ENCODE results near the gene PLEKHD1. TPM values are rescaled to one million over a fixed set of nuclear protein-coding genes. Genes with fewer than 3 reads are reported as not detected.

PLEKHD1 gene
- total RNA-seq, 1 experiment from 2014 or later, result 1.2 TPM

- Histone ChIP-seq H3K27ac (ENCODE audit: low read depth, low read length) (no peak overlapping the region), H3K79me2 (ENCODE audit: insufficient read depth, low read length) (no peaks in the 10 kb centered on the region), H3K4me1 (ENCODE audit: control insufficient read depth in 1 of 2, insufficient read depth in 2 of 2, low read length in 2 of 2) (no peaks in the 10 kb centered on the region), H4K20me1 (ENCODE audit: insufficient read depth) (no peaks in the 10 kb centered on the region), H3K9me2 (ENCODE audit: insufficient read depth) (no peaks in the 10 kb centered on the region), H3K36me3 (ENCODE audit: control insufficient read depth in 1 of 2, insufficient read depth in 2 of 2, low read length in 2 of 2) (no peaks in the 10 kb centered on the region), H3K4me2 (ENCODE audit: low read length) (no peak overlapping the region), H2AFZ (ENCODE audit: low read depth, low read length, poor library complexity, severe bottlenecking) (peak overlapping the region; percentile 12), H3K9ac (ENCODE audit: low read length) (no peak overlapping the region), H3K9me3 (ENCODE audit: control insufficient read depth in 1 of 2, insufficient read depth in 1 of 2, low read depth in 1 of 2, low read length in 2 of 2) (no peaks in the 10 kb centered on the region), H3K27me3 (ENCODE audit: insufficient read depth, low read length) (no peaks in the 10 kb centered on the region), H3K4me3 (replicated peaks in 1 of 2; ENCODE audit: low read depth in 1 of 2, low read length in 2 of 2) (no peak overlapping the region)
- BruUV-seq (replicated peaks), result no TSS peak
- CTCF ChIA-PET, result interaction anchor here (0.7 to 2.8 kb wide), 7 partner anchors 8 to 228 kb away, joined by 3 to 10 read pairs (median 4); no protein-coding TSS in a partner anchor
- TF ChIP-seq SP1 (IDR thresholded peaks at IDR 0.05; ENCODE audit: low read depth) (no peak), SIN3A (IDR thresholded peaks at IDR 0.05; ENCODE audit: low read depth) (no peak), CBX3 (IDR thresholded peaks at IDR 0.05; ENCODE audit: low read depth) (no peak), POLR2A (IDR thresholded peaks at IDR 0.05; ENCODE audit: borderline replicate concordance, extremely low read depth, insufficient read depth, insufficient read length) (no peak), ZFX (IDR thresholded peaks at IDR 0.05) (no peak), CEBPB (IDR thresholded peaks at IDR 0.05; ENCODE audit: low read depth) (no peak), EGR1 (IDR thresholded peaks at IDR 0.05; ENCODE audit: low read depth) (no peak), RAD21 (IDR thresholded peaks at IDR 0.05; ENCODE audit: low read depth) (peak; percentile 49), TCF7L2 (IDR thresholded peaks at IDR 0.05; ENCODE audit: borderline replicate concordance, extremely low read depth, insufficient read depth, insufficient read length) (no peak), YY1 (IDR thresholded peaks at IDR 0.05; ENCODE audit: extremely low read depth, insufficient replicate concordance, low read depth, low read length) (no peak), ZBTB33 (IDR thresholded peaks at IDR 0.05; ENCODE audit: extremely low read depth, insufficient replicate concordance, low read length) (no peak), CTCF (IDR thresholded peaks at IDR 0.05 in 2 of 3, conservative IDR thresholded peaks at IDR 0.05 in 1 of 3; ENCODE audit: borderline replicate concordance in 1 of 3, insufficient read depth in 1 of 3, low read depth in 2 of 3, low read length in 2 of 3) (peak; percentile 52 to 80 (median 69); a peak in 5 of 6 replicates)
- TF ChIP-seq, protein P1, sequence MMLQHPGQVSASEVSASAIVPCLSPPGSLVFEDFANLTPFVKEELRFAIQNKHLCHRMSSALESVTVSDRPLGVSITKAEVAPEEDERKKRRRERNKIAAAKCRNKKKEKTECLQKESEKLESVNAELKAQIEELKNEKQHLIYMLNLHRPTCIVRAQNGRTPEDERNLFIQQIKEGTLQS (IDR thresholded peaks at IDR 0.05), result no peak
- TF ChIP-seq, protein P2, sequence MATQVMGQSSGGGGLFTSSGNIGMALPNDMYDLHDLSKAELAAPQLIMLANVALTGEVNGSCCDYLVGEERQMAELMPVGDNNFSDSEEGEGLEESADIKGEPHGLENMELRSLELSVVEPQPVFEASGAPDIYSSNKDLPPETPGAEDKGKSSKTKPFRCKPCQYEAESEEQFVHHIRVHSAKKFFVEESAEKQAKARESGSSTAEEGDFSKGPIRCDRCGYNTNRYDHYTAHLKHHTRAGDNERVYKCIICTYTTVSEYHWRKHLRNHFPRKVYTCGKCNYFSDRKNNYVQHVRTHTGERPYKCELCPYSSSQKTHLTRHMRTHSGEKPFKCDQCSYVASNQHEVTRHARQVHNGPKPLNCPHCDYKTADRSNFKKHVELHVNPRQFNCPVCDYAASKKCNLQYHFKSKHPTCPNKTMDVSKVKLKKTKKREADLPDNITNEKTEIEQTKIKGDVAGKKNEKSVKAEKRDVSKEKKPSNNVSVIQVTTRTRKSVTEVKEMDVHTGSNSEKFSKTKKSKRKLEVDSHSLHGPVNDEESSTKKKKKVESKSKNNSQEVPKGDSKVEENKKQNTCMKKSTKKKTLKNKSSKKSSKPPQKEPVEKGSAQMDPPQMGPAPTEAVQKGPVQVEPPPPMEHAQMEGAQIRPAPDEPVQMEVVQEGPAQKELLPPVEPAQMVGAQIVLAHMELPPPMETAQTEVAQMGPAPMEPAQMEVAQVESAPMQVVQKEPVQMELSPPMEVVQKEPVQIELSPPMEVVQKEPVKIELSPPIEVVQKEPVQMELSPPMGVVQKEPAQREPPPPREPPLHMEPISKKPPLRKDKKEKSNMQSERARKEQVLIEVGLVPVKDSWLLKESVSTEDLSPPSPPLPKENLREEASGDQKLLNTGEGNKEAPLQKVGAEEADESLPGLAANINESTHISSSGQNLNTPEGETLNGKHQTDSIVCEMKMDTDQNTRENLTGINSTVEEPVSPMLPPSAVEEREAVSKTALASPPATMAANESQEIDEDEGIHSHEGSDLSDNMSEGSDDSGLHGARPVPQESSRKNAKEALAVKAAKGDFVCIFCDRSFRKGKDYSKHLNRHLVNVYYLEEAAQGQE (IDR thresholded peaks at IDR 0.05; ENCODE audit: low read depth), result no peak
- ATAC-seq (peak; percentile 87), DNase-seq (ENCODE audit: low read depth, low spot score) (peak; percentile 37)
- RAD21 ChIA-PET (ENCODE audit: low non-redundant PET in 1 of 2, low total read pairs in 2 of 2, uncharacterized antibody in 2 of 2, unreplicated experiment in 2 of 2), result interaction anchor here in 1 of 2 experiments (1.7 kb wide), 1 partner anchor 147 kb away, joined by 4 read pairs; no protein-coding TSS in a partner anchor
- intact Hi-C loops (cut with micrococcal nuclease), result no loop called here
- POLR2A ChIA-PET, result no interaction called here
Measured at GRCh38 chr14:69580009-69580577, 95.6 kb downstream of the PLEKHD1 start.

All from HCT116 (cell line).